Measurements from ENCODE around the gene RASA4B. TPM values are rescaled to one million over a fixed set of nuclear protein-coding genes. Genes with fewer than 3 reads are reported as not detected.
"Not testable (repeated sequence)": the region's sequence is repeated elsewhere in the genome, so short reads cannot be mapped to it uniquely, and the experiment has no call there.

The RASA4B gene
- total RNA-seq (2022) (0.69 and 0.76 TPM in 2 replicates), Bru-seq, nascent RNA (not detected), BruChase-seq, experiment 1, labeled RNA remaining after a 6-hour chase (not detected), BruChase-seq, experiment 2, labeled RNA remaining after a 2-hour chase (not detected)
- long read RNA-seq, partial matches to known transcripts = 0 of 2 reads
- long read RNA-seq, other reads (novel, unspliced or antisense) = 2 of 2 reads

DNA sequence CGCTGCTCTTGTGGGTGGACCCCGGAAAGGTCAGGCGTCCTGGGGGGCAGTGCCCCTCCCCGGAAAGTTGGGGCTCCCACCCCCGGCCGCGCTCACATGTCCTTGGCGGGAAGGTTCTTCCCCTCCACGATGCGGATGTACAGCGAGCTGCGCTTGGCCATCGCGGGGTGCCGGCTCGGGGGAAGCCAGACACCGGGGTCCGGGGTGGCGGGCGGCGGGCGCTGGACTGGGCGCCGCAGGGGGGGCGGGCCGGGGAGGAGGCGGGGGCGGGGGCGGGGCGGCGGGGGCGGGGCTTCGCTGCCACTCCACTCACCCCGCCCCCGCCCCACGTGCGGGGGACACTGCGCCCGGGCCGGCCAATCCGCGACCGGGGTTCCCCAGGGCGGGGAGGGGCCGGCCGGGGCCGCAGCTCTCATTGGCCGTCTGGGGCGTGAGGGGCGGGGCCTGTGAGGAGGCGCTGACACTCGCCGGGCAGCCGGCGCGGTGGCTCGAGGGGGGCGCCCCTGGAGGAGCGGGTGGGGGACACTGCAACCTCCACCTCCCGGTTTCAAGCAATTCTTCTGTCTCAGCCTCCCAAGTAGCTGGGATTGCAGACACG lies at the start of gene RASA4B:
TSS of gene RASA4B (minus strand) at position 228 of the 598 bp plus-strand sequence. CDS start at position 161, 67 bp downstream.
- H3K27me3 Mint-ChIP-seq (ENCODE audit: unreplicated experiment); BruUV-seq (replicated peaks); H3K4me1 Mint-ChIP-seq (ENCODE audit: low read depth, unreplicated experiment); H3K4me3 Mint-ChIP-seq (ENCODE audit: low read depth, unreplicated experiment); H3K9me3 Mint-ChIP-seq (ENCODE audit: low read depth, unreplicated experiment); H3K27ac Mint-ChIP-seq (ENCODE audit: unreplicated experiment); H3K36me3 Mint-ChIP-seq (ENCODE audit: insufficient read depth, unreplicated experiment); CTCF ChIA-PET; intact Hi-C loops (cut with micrococcal nuclease; ENCODE audit: unreplicated experiment); DNase-seq: not testable (repeated sequence)

DNA sequence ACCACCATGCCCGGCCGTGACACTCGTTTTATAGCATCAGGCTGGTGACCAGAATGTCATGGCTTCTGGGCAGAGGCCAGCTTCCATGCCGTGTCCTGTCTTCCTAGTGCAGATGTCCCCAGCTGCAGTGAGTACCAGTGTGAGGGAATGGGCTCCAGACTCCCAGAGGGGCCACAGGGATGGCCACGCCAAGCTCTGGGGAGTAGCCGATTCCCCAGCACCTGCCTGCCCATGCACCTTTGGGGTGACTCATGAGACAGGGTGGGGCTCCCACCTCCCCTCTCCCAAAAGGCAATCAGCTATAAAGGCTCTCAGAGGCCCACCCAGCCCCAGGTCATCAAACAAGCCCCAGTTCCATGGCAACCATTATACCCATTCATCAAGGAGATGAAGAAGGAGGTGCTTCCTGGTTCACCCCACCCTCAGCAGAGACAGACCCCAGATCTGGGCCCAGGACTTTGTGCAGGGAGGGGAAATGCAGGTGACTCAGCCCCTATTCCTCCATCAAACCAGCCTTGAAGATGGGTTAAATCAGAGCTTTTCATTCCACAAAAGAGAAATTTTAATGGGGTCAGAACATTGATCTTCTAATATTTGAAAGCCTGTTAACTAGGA lies 33.3 kb upstream of the RASA4B start, which contains the start of gene SPDYE2:
TSS of gene SPDYE2 (plus strand) at position 419 of the 615 bp plus-strand sequence. CDS start 2,030 bp downstream, outside the sequence.
- H3K27me3 Mint-ChIP-seq (ENCODE audit: unreplicated experiment); H3K4me3 Mint-ChIP-seq (ENCODE audit: low read depth, unreplicated experiment); H3K4me1 Mint-ChIP-seq (ENCODE audit: low read depth, unreplicated experiment); BruUV-seq (replicated peaks); CTCF ChIA-PET; DNase-seq; H3K36me3 Mint-ChIP-seq (ENCODE audit: insufficient read depth, unreplicated experiment); H3K9me3 Mint-ChIP-seq (ENCODE audit: low read depth, unreplicated experiment); H3K27ac Mint-ChIP-seq (ENCODE audit: unreplicated experiment); intact Hi-C loops (cut with micrococcal nuclease; ENCODE audit: unreplicated experiment): not testable (repeated sequence)

DNA sequence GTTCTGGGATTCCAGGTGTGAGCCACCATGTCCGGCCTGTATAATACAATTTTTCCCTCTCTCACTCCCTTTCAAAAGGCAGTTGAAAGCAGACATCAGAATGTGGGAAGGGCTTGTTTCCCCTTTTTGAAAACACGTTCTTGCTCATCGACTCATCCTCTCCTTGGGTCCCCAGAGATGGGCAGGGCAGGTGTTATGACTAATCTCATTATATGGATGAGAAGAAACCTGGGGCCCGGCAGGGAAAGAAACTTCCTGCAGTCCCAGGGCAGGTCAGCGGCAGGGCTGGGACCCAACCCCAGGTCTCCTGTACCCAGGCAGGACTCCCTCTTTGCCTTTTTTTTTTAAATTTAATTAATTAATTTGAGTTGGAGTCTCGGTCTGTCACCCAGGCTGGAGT lies 28.8 kb upstream of the RASA4B start:
- H3K4me1 Mint-ChIP-seq (ENCODE audit: low read depth, unreplicated experiment); BruUV-seq (replicated peaks); DNase-seq; H3K4me3 Mint-ChIP-seq (ENCODE audit: low read depth, unreplicated experiment); H3K27me3 Mint-ChIP-seq (ENCODE audit: unreplicated experiment); CTCF ChIA-PET; H3K9me3 Mint-ChIP-seq (ENCODE audit: low read depth, unreplicated experiment); H3K27ac Mint-ChIP-seq (ENCODE audit: unreplicated experiment); intact Hi-C loops (cut with micrococcal nuclease; ENCODE audit: unreplicated experiment); H3K36me3 Mint-ChIP-seq (ENCODE audit: insufficient read depth, unreplicated experiment): not testable (repeated sequence)

DNA sequence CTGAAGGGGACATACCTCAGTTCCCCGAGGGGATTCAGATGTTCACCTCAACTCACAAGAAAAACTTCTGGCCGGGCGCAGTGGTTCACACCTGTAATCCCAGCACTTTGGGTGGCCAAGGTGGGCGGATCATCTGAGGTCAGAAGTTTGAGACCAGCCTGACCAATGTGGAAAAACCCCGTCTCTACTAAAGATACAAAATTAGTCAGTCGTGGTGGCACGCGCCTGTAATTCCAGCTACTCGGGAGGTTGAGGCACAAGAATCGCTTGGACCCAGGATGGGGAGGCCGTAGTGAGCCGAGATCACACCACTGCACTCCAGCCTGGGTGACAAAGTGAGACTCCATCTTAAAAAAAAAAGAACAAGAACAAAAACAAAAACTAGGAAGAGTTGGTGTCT lies 27.7 kb upstream of the RASA4B start:
- H3K27ac Mint-ChIP-seq (ENCODE audit: unreplicated experiment); BruUV-seq (replicated peaks); DNase-seq; intact Hi-C loops (cut with micrococcal nuclease; ENCODE audit: unreplicated experiment); H3K27me3 Mint-ChIP-seq (ENCODE audit: unreplicated experiment); H3K4me3 Mint-ChIP-seq (ENCODE audit: low read depth, unreplicated experiment); H3K36me3 Mint-ChIP-seq (ENCODE audit: insufficient read depth, unreplicated experiment); H3K9me3 Mint-ChIP-seq (ENCODE audit: low read depth, unreplicated experiment); CTCF ChIA-PET; H3K4me1 Mint-ChIP-seq (ENCODE audit: low read depth, unreplicated experiment): not testable (repeated sequence)

DNA sequence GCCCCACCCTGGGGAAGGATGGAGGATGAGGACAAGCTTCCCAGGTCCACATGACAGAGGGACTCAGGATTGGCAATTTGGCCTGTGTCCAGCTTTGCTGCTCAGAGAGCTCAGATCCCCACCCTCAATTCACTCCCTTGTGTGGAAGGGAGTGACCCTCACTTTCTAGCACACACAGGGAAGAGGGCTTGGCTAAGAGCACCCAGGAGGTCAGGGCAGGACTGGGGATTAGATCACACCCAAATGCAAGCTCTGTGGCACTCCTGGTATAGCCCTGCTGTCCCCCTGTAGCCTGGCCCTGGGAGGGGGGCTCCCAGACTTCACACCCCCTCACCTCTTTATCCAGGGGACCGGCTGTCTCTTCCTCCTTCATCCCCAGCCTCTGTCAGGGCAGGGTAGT lies 26.8 kb upstream of the RASA4B start:
- H3K27ac Mint-ChIP-seq (ENCODE audit: unreplicated experiment); H3K27me3 Mint-ChIP-seq (ENCODE audit: unreplicated experiment); DNase-seq; intact Hi-C loops (cut with micrococcal nuclease; ENCODE audit: unreplicated experiment); H3K36me3 Mint-ChIP-seq (ENCODE audit: insufficient read depth, unreplicated experiment); H3K4me3 Mint-ChIP-seq (ENCODE audit: low read depth, unreplicated experiment); BruUV-seq (replicated peaks); H3K9me3 Mint-ChIP-seq (ENCODE audit: low read depth, unreplicated experiment); CTCF ChIA-PET; H3K4me1 Mint-ChIP-seq (ENCODE audit: low read depth, unreplicated experiment): not testable (repeated sequence)

DNA sequence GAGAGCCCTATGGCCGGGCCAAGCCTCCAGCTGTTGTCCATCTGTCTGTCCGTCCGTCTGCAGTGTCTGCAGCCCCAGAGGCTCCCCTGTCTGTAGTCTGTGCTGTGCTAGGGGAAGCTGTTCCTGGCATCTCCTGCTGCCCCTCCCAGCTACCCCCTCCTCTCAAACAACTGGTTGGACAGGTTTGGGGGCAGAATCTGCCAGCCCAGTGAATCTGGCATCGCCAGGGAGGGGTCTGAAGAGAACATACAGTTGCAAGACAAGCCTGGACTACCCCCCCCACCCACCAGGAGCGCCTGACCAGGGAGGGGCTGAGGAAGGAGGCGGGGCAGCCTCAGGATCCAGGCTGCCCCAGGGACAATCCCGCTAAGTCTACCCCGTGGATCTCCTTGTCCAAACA lies 26.0 kb upstream of the RASA4B start, which contains the start of gene UPK3BL2:
TSS of gene UPK3BL2 (minus strand) at position 101 of the 400 bp plus-strand sequence. CDS start at position 41, 60 bp downstream.
- BruUV-seq (replicated peaks); H3K36me3 Mint-ChIP-seq (ENCODE audit: insufficient read depth, unreplicated experiment); H3K27me3 Mint-ChIP-seq (ENCODE audit: unreplicated experiment); H3K4me1 Mint-ChIP-seq (ENCODE audit: low read depth, unreplicated experiment); H3K4me3 Mint-ChIP-seq (ENCODE audit: low read depth, unreplicated experiment); H3K9me3 Mint-ChIP-seq (ENCODE audit: low read depth, unreplicated experiment); DNase-seq; H3K27ac Mint-ChIP-seq (ENCODE audit: unreplicated experiment); CTCF ChIA-PET; intact Hi-C loops (cut with micrococcal nuclease; ENCODE audit: unreplicated experiment): not testable (repeated sequence)

DNA sequence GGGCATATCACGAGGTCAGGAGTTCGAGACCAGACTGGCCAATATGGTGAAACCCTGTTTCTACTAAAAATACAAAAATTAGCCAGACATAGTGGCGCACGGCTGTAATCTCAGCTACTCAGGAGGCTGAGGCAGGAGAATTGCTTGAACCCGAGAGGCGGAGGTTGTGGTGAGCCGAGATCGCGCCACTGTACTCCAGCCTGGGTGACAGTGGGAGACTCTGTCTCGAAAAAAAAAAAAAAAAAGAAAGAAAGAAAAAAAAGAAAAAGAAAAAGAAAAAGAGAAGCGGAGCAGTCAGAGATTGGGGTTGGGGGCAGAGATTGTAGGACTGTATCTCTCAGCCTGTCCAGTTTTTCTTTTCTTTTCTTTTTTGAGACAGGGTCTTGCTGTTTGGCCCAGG lies 25.2 kb upstream of the RASA4B start:
- not testable (repeated sequence) for H3K9me3 Mint-ChIP-seq (ENCODE audit: low read depth, unreplicated experiment); BruUV-seq (replicated peaks)
- CTCF ChIA-PET = interaction anchor here (0.6 kb wide), 1 partner anchor 1637 kb away, joined by 4 read pairs; no protein-coding TSS in a partner anchor

DNA sequence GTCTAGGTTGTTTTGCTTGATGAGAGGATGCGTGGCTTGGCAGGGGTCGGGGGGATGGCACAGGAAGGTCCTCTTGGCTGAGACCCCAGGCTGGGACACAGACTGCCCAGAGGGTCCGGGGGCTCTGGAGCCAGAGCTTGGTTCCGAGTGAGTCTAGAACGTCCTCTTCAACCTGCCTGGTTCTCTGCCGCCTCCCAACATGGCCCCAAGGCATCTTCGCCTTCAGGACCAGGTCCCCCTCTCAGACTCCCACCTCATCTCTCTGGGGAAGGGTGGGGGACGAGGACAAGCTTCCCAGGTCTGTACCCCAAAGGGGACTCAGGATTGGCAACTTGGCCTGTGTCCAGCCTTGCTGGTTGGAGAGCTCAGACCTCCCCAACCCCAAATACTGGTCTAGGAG lies 24.5 kb upstream of the RASA4B start:
- H3K4me3 Mint-ChIP-seq (ENCODE audit: low read depth, unreplicated experiment); BruUV-seq (replicated peaks); H3K9me3 Mint-ChIP-seq (ENCODE audit: low read depth, unreplicated experiment); intact Hi-C loops (cut with micrococcal nuclease; ENCODE audit: unreplicated experiment); CTCF ChIA-PET; DNase-seq; H3K27ac Mint-ChIP-seq (ENCODE audit: unreplicated experiment); H3K4me1 Mint-ChIP-seq (ENCODE audit: low read depth, unreplicated experiment); H3K27me3 Mint-ChIP-seq (ENCODE audit: unreplicated experiment); H3K36me3 Mint-ChIP-seq (ENCODE audit: insufficient read depth, unreplicated experiment): not testable (repeated sequence)

More for the DNA sequence above, 25.2 kb upstream of the RASA4B start:
- DNase-seq; H3K27ac Mint-ChIP-seq (ENCODE audit: unreplicated experiment); H3K4me1 Mint-ChIP-seq (ENCODE audit: low read depth, unreplicated experiment); H3K27me3 Mint-ChIP-seq (ENCODE audit: unreplicated experiment); H3K36me3 Mint-ChIP-seq (ENCODE audit: insufficient read depth, unreplicated experiment); intact Hi-C loops (cut with micrococcal nuclease; ENCODE audit: unreplicated experiment); H3K4me3 Mint-ChIP-seq (ENCODE audit: low read depth, unreplicated experiment): not testable (repeated sequence)

DNA sequence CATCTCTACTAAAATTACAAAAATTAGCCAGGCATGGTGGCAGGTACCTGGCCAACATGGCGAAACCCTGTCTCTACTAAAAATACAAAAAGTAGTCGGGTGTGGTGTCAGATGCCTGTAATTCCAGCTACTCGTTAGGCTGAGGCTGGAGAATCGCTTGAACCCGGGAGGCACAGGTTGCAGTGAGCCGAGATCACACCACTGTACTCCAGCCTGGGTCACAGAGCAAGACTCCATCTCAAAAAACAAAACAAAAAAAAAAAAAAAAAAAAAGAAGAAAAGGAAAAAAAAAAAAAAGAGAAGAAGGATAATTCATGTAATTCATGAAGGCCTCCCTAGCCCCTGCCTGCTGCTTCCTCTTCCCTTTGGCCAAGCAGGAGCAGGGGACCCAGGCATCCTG lies 23.0 kb upstream of the RASA4B start:
- H3K9me3 Mint-ChIP-seq (ENCODE audit: low read depth, unreplicated experiment); intact Hi-C loops (cut with micrococcal nuclease; ENCODE audit: unreplicated experiment); DNase-seq; H3K36me3 Mint-ChIP-seq (ENCODE audit: insufficient read depth, unreplicated experiment); H3K4me1 Mint-ChIP-seq (ENCODE audit: low read depth, unreplicated experiment); H3K27ac Mint-ChIP-seq (ENCODE audit: unreplicated experiment); H3K27me3 Mint-ChIP-seq (ENCODE audit: unreplicated experiment); BruUV-seq (replicated peaks); CTCF ChIA-PET; H3K4me3 Mint-ChIP-seq (ENCODE audit: low read depth, unreplicated experiment): not testable (repeated sequence)

DNA sequence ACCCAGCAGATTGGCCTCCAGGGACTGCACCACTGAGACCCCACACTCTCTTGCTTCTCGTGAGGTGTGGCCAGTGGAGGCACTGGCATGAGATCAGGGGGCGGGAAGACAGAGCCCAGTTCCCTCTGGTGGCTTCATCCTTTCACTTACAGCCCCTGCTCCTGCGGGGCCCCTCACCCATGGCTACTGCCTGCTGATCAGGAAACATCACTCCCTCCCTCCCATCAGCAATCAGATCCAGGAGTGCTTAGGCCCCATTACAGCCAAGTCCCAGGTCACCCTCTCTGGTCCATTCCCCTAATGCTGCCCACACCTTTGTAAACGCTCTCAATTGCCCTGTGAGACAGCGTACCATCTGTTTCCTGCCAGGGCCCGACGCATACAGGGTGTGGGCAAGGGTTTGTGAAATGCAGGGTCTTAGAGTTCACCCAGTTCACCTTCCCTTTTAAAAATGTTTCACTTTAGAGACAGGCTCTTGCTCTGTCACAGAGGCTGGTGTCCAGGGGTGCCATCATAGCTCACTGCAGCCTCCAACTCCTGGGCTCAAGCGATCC lies 17.6 kb upstream of the RASA4B start:
- H3K9me3 Mint-ChIP-seq (ENCODE audit: low read depth, unreplicated experiment); BruUV-seq (replicated peaks); H3K27me3 Mint-ChIP-seq (ENCODE audit: unreplicated experiment); H3K4me3 Mint-ChIP-seq (ENCODE audit: low read depth, unreplicated experiment); intact Hi-C loops (cut with micrococcal nuclease; ENCODE audit: unreplicated experiment); H3K4me1 Mint-ChIP-seq (ENCODE audit: low read depth, unreplicated experiment); CTCF ChIA-PET; DNase-seq; H3K27ac Mint-ChIP-seq (ENCODE audit: unreplicated experiment); H3K36me3 Mint-ChIP-seq (ENCODE audit: insufficient read depth, unreplicated experiment): not testable (repeated sequence)

All from Calu3 (cell line).